ENCODE measurements around the gene PRXL2A.

The PRXL2A gene

DNA sequence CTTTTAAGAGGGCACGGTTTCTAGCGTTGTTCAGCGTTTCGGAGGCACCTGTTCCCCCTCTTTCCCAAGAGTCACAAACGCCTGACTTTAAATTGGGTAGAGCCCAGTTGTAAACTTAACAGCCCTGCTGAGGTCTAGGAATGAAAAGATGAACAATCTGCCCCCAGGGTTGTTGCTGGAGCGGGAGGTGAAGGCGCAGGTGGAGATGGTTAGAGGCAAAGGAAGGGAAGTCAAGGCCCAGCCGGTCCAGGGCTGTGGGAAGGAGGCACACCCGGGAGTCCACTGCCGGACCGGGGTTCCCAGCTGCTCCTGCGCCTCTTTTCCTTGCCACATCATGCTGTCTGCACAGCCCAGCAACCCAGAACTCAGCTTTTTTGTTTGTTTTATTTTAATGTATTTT lies 770 bp downstream of the PRXL2A start:
- no peak for DNase-seq (ENCODE audit: low read depth, low spot score)
- ChIA-PET POLR2A (no interaction called here), CTCF (interaction anchor here (2.0 kb wide), 1 partner anchor 96 kb away, joined by 5 read pairs; no protein-coding TSS in a partner anchor)
- H3K4me3 ChIP-seq (ENCODE audit: low read depth, low read length), result peak overlapping the region; percentile 52
- TF ChIP-seq, protein P1, sequence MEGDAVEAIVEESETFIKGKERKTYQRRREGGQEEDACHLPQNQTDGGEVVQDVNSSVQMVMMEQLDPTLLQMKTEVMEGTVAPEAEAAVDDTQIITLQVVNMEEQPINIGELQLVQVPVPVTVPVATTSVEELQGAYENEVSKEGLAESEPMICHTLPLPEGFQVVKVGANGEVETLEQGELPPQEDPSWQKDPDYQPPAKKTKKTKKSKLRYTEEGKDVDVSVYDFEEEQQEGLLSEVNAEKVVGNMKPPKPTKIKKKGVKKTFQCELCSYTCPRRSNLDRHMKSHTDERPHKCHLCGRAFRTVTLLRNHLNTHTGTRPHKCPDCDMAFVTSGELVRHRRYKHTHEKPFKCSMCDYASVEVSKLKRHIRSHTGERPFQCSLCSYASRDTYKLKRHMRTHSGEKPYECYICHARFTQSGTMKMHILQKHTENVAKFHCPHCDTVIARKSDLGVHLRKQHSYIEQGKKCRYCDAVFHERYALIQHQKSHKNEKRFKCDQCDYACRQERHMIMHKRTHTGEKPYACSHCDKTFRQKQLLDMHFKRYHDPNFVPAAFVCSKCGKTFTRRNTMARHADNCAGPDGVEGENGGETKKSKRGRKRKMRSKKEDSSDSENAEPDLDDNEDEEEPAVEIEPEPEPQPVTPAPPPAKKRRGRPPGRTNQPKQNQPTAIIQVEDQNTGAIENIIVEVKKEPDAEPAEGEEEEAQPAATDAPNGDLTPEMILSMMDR (IDR thresholded peaks at IDR 0.05; ENCODE audit: insufficient read depth, low read length, missing control alignments), result no peak

DNA sequence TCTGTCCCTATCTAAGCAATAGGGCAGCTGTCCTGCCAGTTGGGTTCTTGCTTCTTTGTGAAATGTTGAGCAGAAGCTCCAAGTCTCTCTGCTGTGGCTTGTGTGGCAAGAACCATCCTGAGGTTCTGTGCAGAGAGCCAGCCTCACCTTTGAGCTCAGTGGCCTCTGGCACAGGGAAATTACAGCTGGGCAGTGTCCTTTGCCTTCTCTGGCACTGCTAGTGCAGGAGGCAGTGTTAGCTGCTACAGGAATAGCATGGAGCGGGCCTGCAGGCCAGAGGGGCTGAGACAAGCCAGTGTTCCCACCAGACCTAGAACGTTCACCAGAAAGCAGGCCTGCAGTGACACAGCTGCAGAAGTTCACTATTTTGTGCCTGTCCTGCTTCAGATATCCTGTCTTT lies 1.8 kb downstream of the PRXL2A start:
- ChIA-PET POLR2A (no interaction called here), CTCF (interaction anchor here (2.0 kb wide), 1 partner anchor 95 kb away, joined by 5 read pairs; no protein-coding TSS in a partner anchor)
- no peak for DNase-seq (ENCODE audit: low read depth, low spot score)

DNA sequence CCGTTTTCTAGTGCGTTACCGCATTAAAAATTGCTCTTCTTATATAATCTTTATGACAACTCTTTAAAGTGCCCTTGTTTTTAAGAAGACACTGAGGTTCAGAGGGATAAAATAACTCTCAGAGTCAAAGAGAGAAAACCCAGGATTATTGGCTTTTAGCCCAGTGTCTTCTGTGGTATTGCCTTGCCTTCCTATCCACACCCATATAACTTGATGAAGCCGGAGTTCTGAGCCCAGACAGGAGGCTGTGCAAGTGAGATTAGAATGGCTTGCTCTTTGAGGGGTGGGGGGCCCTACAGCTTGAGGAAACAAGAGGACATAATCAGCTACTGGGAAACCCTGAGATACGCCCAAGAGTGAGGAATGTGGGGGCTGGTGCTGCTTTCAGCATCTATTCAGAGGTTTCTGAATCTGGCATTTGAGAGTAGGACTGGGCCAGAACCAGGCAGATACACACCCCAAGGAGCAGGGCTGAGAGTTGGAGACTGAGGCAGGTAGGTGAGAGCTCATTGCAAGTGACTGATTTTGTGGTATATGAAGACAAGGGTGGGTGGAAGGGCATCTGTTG lies 2.3 kb downstream of the PRXL2A start:
- ChIA-PET CTCF (interaction anchor here (2.0 kb wide), 1 partner anchor 94 kb away, joined by 5 read pairs; no protein-coding TSS in a partner anchor), POLR2A (no interaction called here)
- DNase-seq (ENCODE audit: low read depth, low spot score), result no peak
- no peak overlapping the region for H3K4me3 ChIP-seq (ENCODE audit: low read depth, low read length)
- TF ChIP-seq, protein P1 (IDR thresholded peaks at IDR 0.05; ENCODE audit: insufficient read depth, low read length, missing control alignments), result no peak

More for the DNA sequence above, 1.8 kb downstream of the PRXL2A start:
- TF ChIP-seq, protein P1 (IDR thresholded peaks at IDR 0.05; ENCODE audit: insufficient read depth, low read length, missing control alignments), result no peak
- no peak overlapping the region for H3K4me3 ChIP-seq (ENCODE audit: low read depth, low read length)

DNA sequence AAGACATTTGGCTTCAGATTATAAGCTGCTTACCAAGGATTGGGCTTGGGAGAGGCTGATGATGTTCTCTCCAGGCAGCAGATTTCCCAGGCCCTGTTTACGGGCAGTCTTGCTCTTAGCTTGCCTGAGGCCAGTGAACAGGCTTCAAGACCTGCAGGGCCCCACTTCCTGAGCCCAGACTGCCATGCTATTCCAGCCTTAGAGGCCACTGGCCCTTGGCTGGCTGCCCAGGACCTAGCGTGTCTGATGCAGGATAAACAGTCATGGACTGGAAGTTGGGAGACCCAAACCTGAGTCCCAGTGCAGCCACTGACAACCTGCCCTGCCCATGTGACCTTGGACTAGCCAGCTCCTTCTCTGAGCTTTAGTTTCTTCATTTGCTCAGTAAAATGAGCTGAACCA lies 2.9 kb downstream of the PRXL2A start:
- no peak for DNase-seq (ENCODE audit: low read depth, low spot score)
- TF ChIP-seq, protein P1 (IDR thresholded peaks at IDR 0.05; ENCODE audit: insufficient read depth, low read length, missing control alignments), result no peak
- ChIA-PET POLR2A (no interaction called here), CTCF (interaction anchor here (2.0 kb wide), 1 partner anchor 94 kb away, joined by 5 read pairs; no protein-coding TSS in a partner anchor)
- H3K4me3 ChIP-seq (ENCODE audit: low read depth, low read length), result no peak overlapping the region

DNA sequence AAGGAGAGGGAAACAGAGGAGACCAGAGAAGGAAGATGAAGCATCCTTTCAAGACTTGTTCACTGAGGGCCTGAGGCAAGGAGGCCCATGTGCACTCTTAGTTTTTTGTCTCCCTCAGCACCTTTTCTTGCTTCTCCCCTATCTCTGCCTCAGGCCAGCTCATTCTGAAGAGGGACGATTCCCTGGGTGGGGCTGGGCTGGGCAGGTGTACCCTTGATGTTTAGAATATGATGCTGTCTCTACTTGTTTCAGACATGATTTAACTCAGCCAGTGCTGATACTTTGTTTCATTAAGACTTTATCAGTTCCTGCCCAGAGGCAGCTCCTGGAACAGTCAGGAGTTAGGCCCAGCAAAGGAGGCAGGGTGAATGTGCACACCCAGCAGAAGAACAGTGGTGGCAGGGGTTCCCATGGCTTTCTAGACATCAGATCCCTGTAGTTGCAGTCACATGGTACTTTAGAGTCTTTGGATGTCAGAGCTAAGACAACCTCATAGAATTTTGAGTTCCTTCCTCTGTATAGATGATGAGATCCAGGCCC lies 3.4 kb downstream of the PRXL2A start:
- no peak overlapping the region for H3K4me3 ChIP-seq (ENCODE audit: low read depth, low read length)
- ChIA-PET POLR2A (no interaction called here), CTCF (no interaction called here)
- TF ChIP-seq, protein P1 (IDR thresholded peaks at IDR 0.05; ENCODE audit: insufficient read depth, low read length, missing control alignments), result no peak
- no peak for DNase-seq (ENCODE audit: low read depth, low spot score)

DNA sequence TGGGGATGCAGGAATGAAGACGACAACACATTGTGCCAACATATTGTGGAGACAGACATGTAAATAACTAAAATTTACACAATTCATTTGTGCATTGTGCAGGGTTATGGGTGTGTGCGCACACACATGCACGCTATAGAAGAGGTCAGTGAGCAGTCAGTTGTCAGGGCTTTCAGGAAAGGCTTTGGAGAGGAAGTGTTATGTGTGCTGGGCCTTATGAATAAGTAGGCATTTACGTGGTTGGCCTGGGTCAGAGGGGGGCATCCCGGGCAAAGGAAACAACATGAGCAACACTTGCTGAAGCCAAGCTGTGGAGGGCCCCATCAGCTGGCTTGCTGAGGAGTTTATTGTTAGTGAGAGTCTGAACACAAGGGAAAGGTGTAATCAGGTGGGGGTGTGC lies 4.1 kb downstream of the PRXL2A start:
- H3K4me3 ChIP-seq (ENCODE audit: low read depth, low read length), result no peak overlapping the region
- POLR2A ChIA-PET, result no interaction called here
- CTCF ChIA-PET, result no interaction called here

More for the DNA sequence above, 4.1 kb downstream of the PRXL2A start:
- no peak for DNase-seq (ENCODE audit: low read depth, low spot score)
- TF ChIP-seq, protein P1 (IDR thresholded peaks at IDR 0.05; ENCODE audit: insufficient read depth, low read length, missing control alignments), result no peak

Data from AG04449 (cell line).